HG03045 (cell line): ENCODE measurements around the gene ZNF625.
A peak's percentile ranks its signal among the peaks of the same experiment; 100 is the strongest.

ENCODE experiments used
- ATAC-seq: cut with Tn5 transposase; IDR thresholded peaks from one replicate; pipeline ENCODE4 v1.9.1; 2021; ENCODE audit warnings: mild to moderate bottlenecking, moderate library complexity; ENCODE audit not compliant: unreplicated experiment

Gene ZNF625

DNA sequence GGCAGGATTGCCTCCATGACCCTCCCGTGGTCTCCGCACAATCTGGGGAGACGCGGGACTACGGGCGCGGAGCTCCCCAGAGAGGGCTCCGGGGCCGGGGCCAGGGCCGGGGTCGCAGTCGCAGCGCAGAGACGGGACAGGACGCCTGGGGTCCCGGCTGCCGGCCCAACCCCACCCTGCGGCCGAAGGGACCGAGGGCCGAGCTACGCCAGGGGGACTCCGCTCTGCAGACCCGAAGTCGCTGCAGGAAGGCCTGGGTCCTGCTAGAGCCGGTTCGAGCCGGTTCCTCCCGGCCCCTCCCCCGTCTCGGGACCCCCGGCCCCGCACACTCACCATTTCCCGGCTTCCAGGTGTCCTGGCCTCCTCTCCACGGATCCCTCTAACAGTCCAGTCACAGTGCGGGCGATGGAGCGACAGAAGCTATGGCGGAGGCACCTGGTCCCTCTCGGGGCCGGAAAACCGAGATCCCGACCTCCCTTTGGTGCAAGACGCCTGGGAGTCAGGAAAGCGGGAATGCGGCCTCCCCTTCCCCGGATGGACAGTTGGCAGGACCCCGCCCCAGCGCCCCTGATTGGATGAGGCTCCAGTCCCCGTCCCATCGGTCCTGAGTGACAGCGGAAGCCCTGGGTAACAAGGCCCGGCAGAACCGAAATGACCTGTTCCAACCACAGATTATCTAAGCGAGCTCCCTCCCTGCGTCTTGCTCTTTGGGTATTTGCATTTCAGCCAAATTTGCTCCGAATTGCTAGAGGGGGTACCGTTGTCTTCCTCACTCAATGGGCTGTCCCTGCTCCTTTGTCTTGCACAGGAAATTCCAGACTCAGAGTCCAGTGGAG is at the start of gene ZNF625:
ZNF625 (minus strand) TSS at position 512 of the 836 bp plus-strand sequence; CDS start at position 336, 176 bp downstream.
- ATAC-seq = peak; percentile 83

DNA sequence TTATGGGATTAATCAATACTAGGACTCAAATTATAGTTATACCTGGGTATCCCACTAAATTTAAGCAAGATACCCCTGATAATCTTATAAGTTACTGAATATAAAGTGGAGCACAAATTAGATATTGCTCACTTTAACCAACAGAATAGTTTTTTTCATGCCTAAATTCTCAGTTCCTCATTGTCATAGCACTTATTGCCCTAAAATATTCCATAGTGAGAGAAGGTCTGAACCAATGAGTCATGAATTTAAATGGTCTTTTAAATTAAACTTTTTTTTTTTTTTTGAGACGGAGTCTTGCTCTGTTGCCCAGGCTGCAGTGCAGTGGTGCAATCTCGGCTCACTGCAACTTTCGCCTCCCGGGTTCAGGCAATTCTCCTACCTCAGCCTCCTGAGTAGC is 48.8 kb upstream of the ZNF625 start:
- no peak for ATAC-seq

DNA sequence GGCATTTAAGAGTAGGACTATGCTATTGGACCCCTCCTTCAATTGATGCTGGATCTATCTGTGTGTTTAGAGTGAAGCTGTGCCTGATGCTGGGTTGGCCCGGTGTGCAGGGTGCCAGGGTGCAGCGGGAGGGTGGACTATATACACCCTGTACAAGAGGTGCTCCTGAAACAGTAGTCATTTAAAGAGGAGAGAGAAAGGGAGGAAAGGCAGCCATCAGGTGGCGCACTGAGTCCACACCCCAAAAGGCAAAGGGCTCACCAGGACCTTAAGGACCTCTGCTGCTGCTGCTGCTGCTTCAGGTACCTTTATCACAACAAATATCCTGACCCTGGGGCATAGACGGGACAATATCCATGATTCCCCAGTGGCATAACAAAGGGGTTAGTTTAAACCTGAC is 45.7 kb upstream of the ZNF625 start:
- ATAC-seq = no peak

DNA sequence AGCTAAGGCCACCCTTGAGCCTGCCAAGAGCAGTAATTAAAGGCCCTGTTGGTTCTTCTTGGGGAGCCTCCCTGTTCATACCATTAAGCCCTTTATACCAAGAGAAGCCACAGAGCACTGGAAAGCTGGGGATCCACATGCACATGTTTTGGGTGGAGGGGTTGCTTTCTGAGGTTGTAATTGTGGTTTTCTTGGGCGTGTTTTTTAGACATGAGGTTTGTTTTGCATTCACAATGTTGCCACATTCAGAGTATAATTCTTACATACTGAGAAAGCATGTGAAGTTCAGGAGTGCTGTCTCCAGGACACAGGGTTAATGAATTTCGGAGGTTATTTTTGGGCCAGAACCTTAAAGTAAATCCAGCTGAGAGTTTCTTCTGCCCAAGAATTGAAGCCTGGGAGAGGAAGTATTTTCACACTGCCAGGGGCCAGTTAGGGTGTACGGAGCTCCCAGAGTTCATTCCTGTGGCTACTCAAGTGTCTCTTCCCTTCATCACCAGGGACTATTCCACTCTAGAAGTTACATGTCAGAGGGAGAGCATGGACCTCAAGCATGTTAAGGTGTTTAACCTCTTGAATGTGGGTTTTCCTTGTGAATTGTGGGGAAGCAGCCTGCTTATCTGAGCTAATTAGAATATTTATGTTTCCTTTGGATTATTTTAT is 43.4 kb upstream of the ZNF625 start:
- ATAC-seq = no peak

DNA sequence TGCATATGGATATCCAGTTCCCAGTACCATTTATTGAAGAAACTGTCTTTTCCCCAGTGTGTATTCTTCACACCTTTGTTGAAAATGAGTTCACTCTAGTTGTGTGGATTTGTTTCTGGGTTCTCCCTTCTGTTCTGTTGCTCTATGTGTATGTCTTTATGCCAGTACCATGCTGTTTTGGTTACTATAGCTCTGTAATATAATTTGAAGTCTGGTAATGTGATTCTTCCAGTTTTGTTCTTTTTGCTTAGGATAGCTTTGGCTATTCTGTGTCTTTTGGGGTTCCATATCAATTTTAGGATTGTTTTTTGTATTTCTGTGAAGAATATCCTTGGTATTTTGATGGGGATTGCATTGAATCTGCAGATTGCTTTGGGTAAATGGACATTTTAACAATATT is 41.6 kb upstream of the ZNF625 start:
- ATAC-seq = no peak

DNA sequence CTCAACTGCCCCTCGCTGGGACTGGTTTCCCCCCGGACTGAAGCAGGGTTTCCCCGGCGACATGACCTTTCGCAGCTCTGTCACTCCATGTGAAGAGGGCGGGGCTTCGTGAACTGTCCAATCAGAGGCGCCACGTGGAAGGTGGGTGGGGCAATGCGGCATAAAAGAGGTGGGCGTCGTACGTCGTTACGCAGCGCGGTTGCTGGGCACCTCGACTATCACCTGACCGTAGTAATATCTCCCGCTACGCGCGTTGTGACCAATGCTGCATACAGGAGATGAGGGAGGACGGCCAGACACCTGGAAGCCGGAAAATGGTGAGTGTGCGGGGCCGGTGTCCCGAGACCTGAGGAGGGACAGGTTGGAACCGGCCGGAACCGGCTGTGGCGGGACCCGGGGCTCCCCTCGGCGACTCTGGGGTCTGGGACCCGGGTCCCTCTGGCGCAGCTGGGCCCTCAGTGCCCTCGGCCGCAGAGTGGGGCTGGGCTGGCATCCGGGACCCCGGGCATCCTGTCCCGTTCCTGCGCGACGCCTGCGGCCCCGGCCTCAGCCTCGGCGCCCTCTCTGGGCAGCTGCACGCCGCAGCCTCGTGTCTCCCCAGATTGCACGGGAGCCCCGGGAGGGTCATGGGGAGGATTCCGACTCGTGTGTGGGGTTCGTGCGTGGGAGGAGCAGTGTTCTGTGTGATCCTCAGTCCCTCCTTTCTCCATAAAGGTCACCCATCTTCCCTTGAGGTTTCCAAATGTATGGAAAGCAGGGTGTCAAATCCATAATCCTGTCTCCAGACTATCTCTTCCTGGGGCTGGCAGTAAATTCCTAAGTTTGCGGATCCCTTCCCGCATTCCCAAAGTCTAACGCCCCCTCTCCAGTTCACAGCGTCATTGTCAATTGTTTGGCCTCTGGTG is 38.5 kb upstream of the ZNF625 start:
- no peak for ATAC-seq

DNA sequence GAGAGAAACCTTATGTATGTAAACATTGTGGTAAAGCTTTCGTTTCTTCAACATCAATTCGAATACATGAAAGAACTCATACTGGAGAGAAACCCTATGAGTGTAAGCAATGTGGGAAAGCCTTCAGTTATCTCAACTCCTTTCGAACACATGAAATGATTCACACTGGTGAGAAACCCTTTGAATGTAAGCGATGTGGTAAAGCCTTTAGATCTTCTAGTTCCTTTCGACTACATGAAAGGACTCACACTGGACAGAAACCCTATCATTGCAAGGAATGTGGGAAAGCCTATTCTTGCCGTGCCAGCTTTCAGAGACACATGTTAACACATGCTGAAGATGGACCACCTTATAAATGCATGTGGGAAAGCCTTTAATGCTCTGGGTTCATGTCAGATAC is 31.1 kb upstream of the ZNF625 start:
- no peak for ATAC-seq

DNA sequence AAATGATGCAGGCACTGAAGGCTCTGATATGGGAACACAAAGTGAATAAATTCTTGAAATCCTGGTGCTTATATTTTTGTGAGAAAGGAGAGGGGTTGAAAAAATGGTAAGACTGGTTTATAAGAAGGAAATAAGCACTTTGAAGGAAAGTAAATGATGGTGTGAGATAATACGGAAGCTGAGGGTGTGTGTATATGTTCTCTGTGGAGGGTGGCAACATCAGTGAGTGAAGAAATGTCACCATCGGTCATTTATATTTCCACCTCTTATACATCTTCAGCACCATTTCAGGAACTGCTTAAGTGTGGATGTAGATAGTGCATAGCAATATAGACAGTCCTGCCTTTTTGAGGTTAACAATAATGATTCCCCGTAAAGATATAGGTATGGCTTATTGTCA is 23.8 kb upstream of the ZNF625 start:
- ATAC-seq = no peak

DNA sequence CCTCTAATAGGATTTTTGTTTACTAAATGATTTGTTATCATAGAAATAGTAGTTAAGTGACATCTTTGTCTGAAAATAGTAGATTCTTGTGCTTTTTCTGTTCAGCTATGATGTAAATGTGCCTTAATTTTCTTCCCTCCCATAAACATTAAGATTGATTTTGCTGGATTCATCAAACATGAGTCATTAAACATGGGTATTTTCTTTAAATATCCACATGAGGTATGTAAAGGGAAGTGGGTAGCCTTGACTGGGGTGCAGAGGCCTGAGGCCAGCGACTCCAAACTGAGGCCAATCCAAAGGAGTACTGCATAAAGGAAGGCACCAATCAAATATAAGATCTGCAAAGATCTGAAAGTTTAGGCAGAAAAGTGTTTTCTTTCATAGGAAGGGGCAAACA is 10.1 kb upstream of the ZNF625 start:
- ATAC-seq = no peak

DNA sequence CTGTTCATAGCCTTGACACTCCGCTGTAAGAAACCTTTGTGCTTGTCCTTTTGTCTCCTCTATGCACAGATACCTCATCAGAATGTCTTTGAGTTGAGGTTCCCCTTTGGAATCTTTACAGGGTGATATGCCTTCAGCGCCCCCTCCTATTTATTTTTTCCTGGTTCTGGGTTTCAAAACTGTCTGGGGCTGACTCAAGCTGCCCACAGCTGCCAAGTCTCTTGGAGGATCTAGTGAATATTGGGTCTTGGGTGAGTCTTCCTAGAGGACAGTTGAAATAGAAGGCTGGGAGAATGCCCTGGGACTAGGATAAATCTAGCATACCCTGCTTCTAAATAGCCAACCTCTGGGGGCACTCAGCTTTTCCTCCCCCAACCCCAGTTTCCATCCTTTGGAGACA is 7.3 kb upstream of the ZNF625 start:
- ATAC-seq = no peak

DNA sequence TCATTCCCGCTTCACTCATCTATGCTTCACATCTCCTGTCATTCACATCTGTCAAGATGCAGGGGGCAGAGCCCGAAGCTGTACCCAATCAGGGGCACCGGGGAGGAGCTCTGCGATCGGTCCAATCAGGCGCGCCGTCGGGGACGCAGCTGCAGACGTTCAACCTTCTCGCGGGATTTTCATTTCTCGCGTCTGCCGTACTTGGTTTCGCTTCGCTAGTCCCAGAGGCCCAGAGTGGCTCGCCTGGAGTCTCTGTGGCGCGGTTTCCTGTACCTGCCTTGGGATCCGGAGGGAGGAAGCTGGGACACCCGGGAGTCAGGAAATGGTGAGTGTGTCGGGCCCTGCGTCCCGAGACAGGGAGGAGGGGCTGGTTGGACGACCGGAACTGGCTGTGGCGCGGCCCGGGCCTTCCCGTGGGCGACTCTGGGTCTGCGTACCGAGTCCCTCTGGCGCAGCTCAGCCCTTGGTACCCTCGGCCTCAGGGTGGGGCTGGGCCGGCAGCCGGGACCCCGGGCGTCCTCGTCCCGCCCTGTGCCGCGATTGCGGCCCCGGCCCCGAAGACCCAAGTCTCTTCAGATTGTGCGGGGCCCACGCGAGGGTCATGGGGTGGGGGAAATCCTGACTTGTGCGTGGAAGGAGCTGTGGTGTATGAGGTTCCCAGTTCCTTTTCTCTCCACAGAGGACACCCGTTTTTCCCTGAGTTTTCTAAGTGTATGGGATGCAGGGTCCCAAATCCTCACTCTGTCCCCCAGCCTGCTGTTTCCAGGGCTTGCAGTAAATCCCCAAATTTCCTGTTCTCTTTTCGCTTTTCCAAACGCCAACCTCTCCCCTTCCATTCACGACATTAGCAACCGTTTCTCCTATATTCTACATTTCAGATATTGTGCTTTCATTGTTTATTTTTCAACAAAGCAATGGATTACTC is 6.6 kb upstream of the ZNF625 start, which contains the start of gene ZNF136:
ZNF136 (plus strand) TSS at position 215 of the 925 bp plus-strand sequence; CDS start at position 323, 108 bp downstream.
- peak; percentile 95 for ATAC-seq

DNA sequence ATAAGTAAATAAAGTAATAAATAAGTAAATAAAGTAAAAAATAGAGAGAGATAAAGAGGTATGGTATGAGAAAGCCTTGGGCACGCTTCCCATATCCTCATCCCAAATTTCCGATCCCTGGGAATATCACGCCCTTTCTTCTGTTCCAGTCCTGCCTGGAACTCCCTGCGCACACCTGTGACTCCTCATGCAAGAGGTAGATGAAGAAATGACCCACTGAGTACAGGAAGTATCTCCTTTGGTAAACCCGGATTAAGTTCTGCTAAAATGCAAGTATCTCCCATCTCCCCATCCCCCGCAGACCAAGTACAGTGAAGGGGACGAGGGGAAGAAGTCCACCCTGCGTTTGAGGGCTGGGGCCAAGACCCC is 6.0 kb upstream of the ZNF625 start:
- ATAC-seq = no peak

DNA sequence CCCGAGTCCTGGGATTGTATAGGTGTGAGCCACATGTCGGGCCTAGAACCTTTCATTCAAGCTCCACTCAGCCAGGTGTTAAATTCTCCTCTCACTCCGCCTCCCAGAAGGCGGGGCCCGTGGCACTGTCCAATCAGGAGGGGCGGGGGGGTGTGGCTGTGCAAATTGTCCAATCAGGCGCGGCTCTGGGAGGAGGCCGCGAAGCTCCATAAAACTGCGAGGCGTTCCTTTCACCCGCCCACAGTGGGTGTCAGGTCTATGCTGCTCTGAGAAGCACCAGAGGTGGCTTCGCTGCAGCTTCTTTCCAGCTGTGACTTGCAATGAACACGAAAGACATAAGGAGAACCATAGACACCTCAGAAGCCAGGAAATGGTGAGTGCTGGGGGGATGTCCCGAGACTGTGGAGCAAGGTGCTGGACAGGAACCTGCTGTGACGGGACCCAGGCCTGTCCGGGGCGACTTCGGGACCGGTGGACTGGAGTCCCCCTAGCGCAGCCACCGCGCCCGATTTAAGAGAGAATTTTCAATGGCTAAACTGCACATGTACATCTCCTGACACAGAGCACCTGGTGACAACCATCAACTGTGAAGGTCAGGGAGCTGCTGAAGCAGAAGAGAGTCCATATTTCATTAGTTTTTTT is 3.4 kb upstream of the ZNF625 start:
- no peak for ATAC-seq

DNA sequence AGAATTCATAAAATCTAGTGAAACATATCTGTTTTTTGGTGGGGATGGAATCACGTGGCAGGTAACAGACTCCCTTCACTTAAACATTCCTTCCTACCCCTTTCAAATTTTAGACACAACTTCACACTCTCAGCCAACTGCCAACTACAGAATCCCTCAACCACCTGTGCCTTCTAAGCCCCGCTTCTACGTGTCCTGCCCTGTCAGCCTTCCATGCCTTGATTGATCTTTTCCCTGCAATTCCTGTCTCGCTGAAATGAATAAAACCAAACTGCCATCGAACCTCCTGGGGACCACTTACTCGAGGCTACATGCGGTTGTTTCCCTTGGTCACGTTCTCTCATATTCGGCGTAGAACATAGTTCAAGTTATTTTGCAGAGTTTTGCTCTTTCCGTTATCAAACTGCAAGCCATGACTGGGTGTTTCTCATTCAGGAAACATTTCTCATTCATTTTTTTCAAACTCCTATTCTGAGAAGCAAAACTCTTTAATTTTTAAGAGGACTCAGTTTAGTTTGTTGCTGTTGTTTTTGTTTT is 1.1 kb downstream of the ZNF625 start:
- no peak for ATAC-seq

DNA sequence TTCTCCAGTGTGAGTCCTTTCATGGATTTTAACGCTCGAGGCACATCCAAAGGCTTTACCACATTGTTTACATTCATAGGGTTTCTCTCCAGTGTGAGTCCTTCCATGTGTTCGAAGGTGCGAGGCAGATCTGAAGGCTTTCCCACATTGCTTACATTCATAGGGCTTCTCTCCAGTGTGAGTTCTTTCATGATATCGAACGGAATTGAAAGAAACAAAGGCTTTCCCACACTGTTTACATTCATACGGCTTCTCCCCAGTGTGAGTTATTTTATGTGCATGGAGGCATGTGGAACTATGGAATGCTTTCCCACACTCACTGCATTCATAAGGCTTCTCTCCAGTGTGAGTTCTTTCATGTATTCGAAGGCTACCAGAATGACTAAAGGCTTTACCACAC is 11.2 kb downstream of the ZNF625 start:
- ATAC-seq = no peak

DNA sequence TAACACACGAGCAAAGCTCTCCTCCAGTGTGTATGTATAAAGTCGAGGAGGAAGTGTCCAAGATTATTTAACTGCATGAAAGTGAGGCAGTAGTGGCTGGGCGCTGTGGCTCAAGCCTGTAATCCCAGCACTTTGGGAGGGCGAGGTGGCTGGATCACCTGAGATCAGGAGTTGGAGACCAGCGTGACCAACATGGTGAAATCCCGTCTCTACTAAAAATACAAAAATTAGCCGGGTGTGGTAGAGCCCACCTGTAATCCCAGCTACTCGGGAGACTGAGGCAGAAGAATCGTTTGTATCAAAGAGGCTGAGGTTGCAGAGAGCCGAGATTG is 15.2 kb downstream of the ZNF625 start:
- no peak for ATAC-seq

DNA sequence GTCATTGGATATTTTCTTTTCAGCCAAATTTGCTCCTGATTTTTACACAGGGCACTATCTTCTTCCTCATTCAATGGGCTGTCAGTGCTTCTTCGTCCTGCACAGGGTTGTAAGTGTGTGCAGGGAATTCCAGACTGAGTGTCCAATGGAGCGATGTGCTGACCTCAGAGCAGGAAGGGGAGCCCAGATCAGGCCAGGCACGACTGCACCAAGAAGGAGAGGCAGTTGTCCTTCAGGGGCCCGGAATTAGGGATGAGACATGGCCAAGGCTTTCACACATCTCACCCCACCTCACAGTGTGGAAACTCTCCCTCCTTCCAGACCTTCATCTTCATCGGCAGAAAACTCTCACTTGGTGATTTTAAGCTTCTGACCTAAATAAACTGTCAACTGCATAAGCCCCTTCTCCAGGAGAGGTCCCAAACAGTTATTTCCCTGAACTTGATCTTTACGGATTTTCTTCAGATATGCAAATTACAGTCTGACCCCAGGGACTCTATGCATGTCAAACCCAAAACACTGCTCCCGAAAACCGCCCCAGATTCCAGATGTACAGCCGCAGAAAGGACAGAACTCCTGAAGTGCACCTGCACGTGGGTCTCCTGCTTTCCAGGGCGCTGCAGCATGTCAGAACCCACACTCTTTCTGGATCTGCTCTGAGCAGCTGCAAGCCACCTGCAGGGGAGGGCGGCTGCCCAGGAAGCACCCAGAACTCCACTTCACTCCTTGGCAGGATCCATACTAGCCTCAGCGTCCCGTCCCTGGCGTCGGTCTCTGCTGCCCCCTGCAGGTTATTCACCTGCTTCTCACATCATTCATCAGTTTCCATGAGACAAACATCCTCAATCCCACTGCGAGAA is 15.8 kb downstream of the ZNF625 start:
- peak; percentile 8 for ATAC-seq

DNA sequence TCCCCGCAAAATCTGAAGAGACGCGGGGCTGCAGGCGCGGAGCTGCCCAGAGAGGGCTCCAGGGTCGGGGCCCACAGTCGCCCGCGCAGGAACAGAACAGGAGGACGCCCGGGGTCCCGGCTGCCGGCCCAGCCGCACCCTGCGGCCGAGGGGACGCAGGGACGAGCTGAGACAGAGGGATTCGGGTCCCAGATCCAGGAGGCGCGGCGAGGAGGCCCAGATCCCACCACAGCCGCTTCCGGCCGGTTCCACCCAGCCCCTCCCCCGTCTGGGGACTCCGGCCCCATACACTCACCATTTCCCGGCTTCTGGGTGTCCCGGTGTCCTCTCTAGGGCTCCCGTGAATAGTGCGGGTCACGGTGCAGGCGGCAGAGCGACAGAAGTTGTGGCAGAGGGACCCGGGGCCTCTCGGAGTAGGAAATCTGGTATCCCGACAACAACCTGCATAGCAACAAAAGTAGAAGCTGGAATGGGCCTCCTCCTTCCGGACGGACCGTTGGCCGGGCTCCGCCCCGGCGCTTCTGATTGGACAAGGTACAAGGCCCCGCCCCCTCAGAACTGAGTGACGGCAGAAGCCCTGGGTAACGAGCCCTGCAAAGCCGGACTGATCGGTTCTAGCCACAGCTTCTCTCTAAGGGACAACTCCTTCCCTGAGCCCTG is 16.5 kb downstream of the ZNF625 start, which contains the start of gene ZNF20:
ZNF20 (minus strand) TSS at position 466 of the 660 bp plus-strand sequence; CDS start at position 298, 168 bp downstream.
- ATAC-seq = peak; percentile 82
